SIG-M5 (cell line): ENCODE measurements around the gene MSX1.

Source experiments
- DNase-seq: peaks from one replicate; lab custom pipeline; 2025; lab: John Stamatoyannopoulos, UW

Gene MSX1

DNA sequence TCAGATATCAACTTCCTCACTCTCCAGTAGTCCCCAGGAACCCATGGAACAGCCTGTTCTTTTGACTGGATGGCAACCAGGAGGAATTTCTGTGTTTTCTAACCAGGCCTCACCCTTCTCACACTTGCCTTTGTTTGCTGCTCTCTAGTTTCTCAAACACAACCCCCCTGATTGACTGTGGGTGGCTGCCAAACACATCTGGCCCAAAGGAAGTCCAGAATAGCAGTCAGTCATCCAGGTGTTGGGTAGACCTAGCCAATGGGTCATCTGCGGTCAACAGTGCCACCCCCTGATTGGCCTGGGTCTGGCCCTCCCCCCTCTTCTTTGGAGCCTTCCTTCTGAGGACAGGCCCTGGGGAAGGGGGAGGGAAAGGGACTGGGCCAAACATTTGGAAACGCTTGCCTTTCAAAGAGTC, 53.7 kb downstream of the MSX1 start:
- DNase-seq, result no peak
